GM23248 (cell line): ENCODE measurements around the gene ETV7. TPM values are rescaled to one million over a fixed set of nuclear protein-coding genes. Genes with fewer than 3 reads are reported as not detected.

Source experiments
- DNase-seq: peaks from one replicate; pipeline ENCODE4 v3.0.0-alpha.2; 2015
- H2AFZ ChIP-seq: fragments of 200-600 bp; sonication (generic); 2 replicates; pipeline ENCODE4 v1.6.1; 2016; ENCODE audit warnings: antibody characterized with exemption
- H3F3A ChIP-seq: fragments of 200-600 bp; sonication (generic); 2 replicates; pipeline ENCODE4 v1.6.1; 2016; ENCODE audit warnings: mild to moderate bottlenecking, antibody characterized with exemption, mixed run types; ENCODE audit not compliant: insufficient read depth
- H3K27ac ChIP-seq: fragments of 200-600 bp; sonication (generic); 2 replicates; pipeline ENCODE4 v1.5.1; 2016; ENCODE audit warnings: mild to moderate bottlenecking
- H3K27me3 ChIP-seq: fragments of 200-600 bp; sonication (generic); replicated peaks from 2 replicates; pipeline ENCODE4 v1.6.1; 2016; ENCODE audit warnings: mild to moderate bottlenecking; ENCODE audit not compliant: insufficient read depth
- H3K36me3 ChIP-seq: fragments of 200-600 bp; sonication (generic); 2 replicates; pipeline ENCODE4 v1.6.1; 2016; ENCODE audit warnings: low read depth, mild to moderate bottlenecking
- H3K4me1 ChIP-seq: fragments of 200-600 bp; sonication (generic); 2 replicates; pipeline ENCODE4 v1.6.1; 2016; ENCODE audit warnings: mild to moderate bottlenecking; ENCODE audit not compliant: insufficient read depth
- H3K4me2 ChIP-seq: fragments of 200-600 bp; sonication (generic); one replicate; pipeline ENCODE4 v1.6.1; 2016; ENCODE audit warnings: mild to moderate bottlenecking; ENCODE audit not compliant: unreplicated experiment
- H3K4me3 ChIP-seq: fragments of 200-600 bp; sonication (generic); 2 replicates; pipeline ENCODE4 v1.5.1; 2016; ENCODE audit warnings: mild to moderate bottlenecking
- H3K79me2 ChIP-seq: fragments of 200-600 bp; sonication (generic); 2 replicates; pipeline ENCODE4 v1.6.1; 2016; ENCODE audit warnings: mild to moderate bottlenecking; ENCODE audit not compliant: insufficient read depth
- H3K9ac ChIP-seq: fragments of 200-600 bp; sonication (generic); 2 replicates; pipeline ENCODE4 v1.6.1; 2016; ENCODE audit warnings: mild to moderate bottlenecking
- H3K9me2 ChIP-seq: fragments of 200-600 bp; sonication (generic); 2 replicates; pipeline ENCODE4 v1.6.1; 2016; ENCODE audit warnings: mixed run types, mild to moderate bottlenecking, moderate library complexity; ENCODE audit not compliant: insufficient read depth
- H3K9me3 ChIP-seq: fragments of 200-600 bp; sonication (generic); one replicate; pipeline ENCODE4 v1.6.1; 2017; ENCODE audit warnings: low read depth
- H4K20me1 ChIP-seq: fragments of 200-600 bp; sonication (generic); 2 replicates; pipeline ENCODE4 v1.6.0; 2016; ENCODE audit not compliant: insufficient read depth
- EZH2 ChIP-seq: fragments of 200-600 bp; sonication (generic); IDR thresholded peaks from 2 replicates; pipeline ENCODE4 v1.6.1; 2018; ENCODE audit warnings: antibody characterized with exemption, mild to moderate bottlenecking; ENCODE audit not compliant: insufficient read depth, poor library complexity, severe bottlenecking
- EZH2phosphoT487 ChIP-seq: fragments of 200-600 bp; sonication (generic); IDR thresholded peaks from 2 replicates; pipeline ENCODE4 v1.6.1; 2018; ENCODE audit warnings: antibody characterized with exemption, moderate library complexity, mild to moderate bottlenecking, low read depth; ENCODE audit not compliant: insufficient read depth
- WGBS, 2 experiments: methylation state at CpG; one replicate each; pipeline ENCODE4 v1.1.6; 2015 to 2017; ENCODE audit warnings: low lambda C conversion rate in 2 of 2, low coverage in 1 of 2; ENCODE audit errors: missing lambda C conversion rate in 2 of 2; 5-methylcytosine and 5-hydroxymethylcytosine counted together
- in situ Hi-C: fragments of 300-500 bp; cut with MboI; formaldehyde crosslinking; loops from 2 replicates; pipeline ENCODE4 v1.15.0; 2020
- polyA plus RNA-seq: library from polyadenylated mRNA; unstranded; fragments of >200 nt; fragmentation: Nextera tagmentation; extraction: Ambion mirVana; gene quantifications from 2 replicates; pipeline ENCODE4 v1.2.1, GENCODE V29; 2016
- total RNA-seq: library from RNA; depleted of rRNA; stranded (reverse); fragments of >200 nt; shearing (Covaris generic); gene quantifications from 2 replicates; pipeline ENCODE4 v1.2.3, GENCODE V29; 2014

The ETV7 gene
- total and polyA plus RNA-seq, 2 experiments from 2014 or later: 0.32 to 0.70 TPM

DNA sequence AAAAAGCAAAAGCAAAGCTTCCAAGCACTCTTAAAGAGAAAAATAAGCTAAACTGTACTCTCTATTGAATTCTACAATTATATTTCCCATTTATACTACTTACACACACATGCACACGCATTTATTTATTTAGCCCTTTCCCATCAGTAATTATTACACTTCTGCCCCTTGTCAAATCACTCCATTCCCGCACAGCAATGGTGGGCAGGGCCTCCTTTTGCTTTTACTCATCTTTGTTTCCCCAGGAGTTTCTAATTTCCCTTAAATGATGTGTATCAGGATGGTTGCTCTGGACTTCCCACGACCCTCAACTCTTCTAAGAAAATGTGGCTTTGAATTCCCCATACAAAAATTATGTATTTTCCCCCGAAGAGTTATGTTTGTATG, 35.2 kb upstream of the ETV7 start:
- H3K9me3 ChIP-seq: no peaks in the 10 kb centered on the region
- DNase-seq: no peak
- H3K9me2 ChIP-seq: no peaks in the 10 kb centered on the region
- TF ChIP-seq EZH2phosphoT487 (no peak), EZH2 (no peak)
- H3K4me1 ChIP-seq: no peaks in the 10 kb centered on the region
- no peaks in the 10 kb centered on the region for H3K27me3 ChIP-seq
- H2AFZ ChIP-seq: peak overlapping the region; percentile 99
- in situ Hi-C loops: no loop called here
- H3K4me2 ChIP-seq: peak overlapping the region; percentile 87
- peak overlapping the region; percentile 61 for H3K27ac ChIP-seq
- H3K36me3 ChIP-seq: no peaks in the 10 kb centered on the region
- H3K4me3 ChIP-seq: peak overlapping the region; percentile 86
- H3K79me2 ChIP-seq: no peaks in the 10 kb centered on the region
- WGBS, 2 experiments: 5 to 9% methylated on average over 4 of the region's 4 CpGs
- H3K9ac ChIP-seq: peak overlapping the region; percentile 75
- no peaks in the 10 kb centered on the region for H3F3A ChIP-seq
- no peaks in the 10 kb centered on the region for H4K20me1 ChIP-seq

DNA sequence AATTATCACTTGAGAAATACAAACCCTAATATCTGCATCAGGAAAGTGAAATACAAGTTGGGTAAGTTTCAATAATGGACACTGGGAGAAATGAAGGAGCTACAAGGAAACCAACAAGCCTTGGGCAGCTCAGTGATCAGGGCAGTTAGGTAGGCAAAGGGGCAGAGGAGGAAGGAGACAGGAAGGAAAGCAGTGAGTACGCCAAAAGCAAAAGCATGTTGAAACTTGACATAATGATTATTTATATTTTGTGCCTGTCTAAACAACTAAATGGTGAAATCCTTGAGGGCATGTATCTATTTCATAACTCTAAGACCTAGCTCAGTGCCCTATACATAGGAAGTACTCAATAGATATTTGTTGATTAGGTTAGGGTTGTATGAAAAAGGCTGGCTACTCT, 31.8 kb upstream of the ETV7 start:
- Histone ChIP-seq H3K9me2 (no peaks in the 10 kb centered on the region), H3K79me2 (no peaks in the 10 kb centered on the region), H3K9ac (no peak overlapping the region), H3K36me3 (no peaks in the 10 kb centered on the region), H3K27ac (no peak overlapping the region), H3K4me1 (peaks cover 7% of the 10 kb centered on the region), H3F3A (peaks cover 6% of the 10 kb centered on the region), H2AFZ (no peak overlapping the region), H4K20me1 (no peaks in the 10 kb centered on the region), H3K4me2 (no peak overlapping the region), H3K27me3 (no peaks in the 10 kb centered on the region), H3K4me3 (no peak overlapping the region), H3K9me3 (no peaks in the 10 kb centered on the region)
- no peak for DNase-seq
- TF ChIP-seq EZH2phosphoT487 (no peak), EZH2 (no peak)
- WGBS, 2 experiments: 100% methylated on average over 1 of the region's 1 CpG
- in situ Hi-C loops: no loop called here

GRCh38 chr6:36418558-36418957, 31.1 kb upstream of the ETV7 start:
- Histone ChIP-seq H2AFZ (no peak overlapping the region), H3K36me3 (no peaks in the 10 kb centered on the region), H3K9me2 (no peaks in the 10 kb centered on the region), H3K9ac (no peak overlapping the region), H3K9me3 (no peaks in the 10 kb centered on the region), H3K4me2 (no peak overlapping the region), H3K79me2 (no peaks in the 10 kb centered on the region), H3F3A (peaks cover 6% of the 10 kb centered on the region), H3K4me3 (no peak overlapping the region), H3K4me1 (peaks cover 10% of the 10 kb centered on the region), H4K20me1 (no peaks in the 10 kb centered on the region), H3K27ac (no peak overlapping the region), H3K27me3 (no peaks in the 10 kb centered on the region)
- TF ChIP-seq EZH2phosphoT487 (no peak), EZH2 (no peak)
- 84 to 87% methylated on average over 3 of the region's 3 CpGs for WGBS, 2 experiments
- peak; percentile 22 for DNase-seq
- in situ Hi-C loops: no loop called here

- in situ Hi-C loops: no loop called here
- DNase-seq: peak; percentile 22
- no peak overlapping the region for H3K9ac ChIP-seq
Measured at GRCh38 chr6:36414481-36414880, 27.0 kb upstream of the ETV7 start.

More at GRCh38 chr6:36414481-36414880, 27.0 kb upstream of the ETV7 start:
- peaks cover 6% of the 10 kb centered on the region for H3F3A ChIP-seq
- H4K20me1 ChIP-seq: no peaks in the 10 kb centered on the region
- WGBS, 2 experiments: 27 to 28% methylated on average over 1 of the region's 1 CpG
- H3K79me2 ChIP-seq: no peaks in the 10 kb centered on the region
- no peaks in the 10 kb centered on the region for H3K36me3 ChIP-seq
- H3K4me1 ChIP-seq: peaks cover 10% of the 10 kb centered on the region
- peak overlapping the region; percentile 61 for H2AFZ ChIP-seq
- H3K9me3 ChIP-seq: no peaks in the 10 kb centered on the region
- no peaks in the 10 kb centered on the region for H3K27me3 ChIP-seq
- no peaks in the 10 kb centered on the region for H3K9me2 ChIP-seq
- H3K27ac ChIP-seq: no peak overlapping the region
- H3K4me2 ChIP-seq: no peak overlapping the region
- no peak overlapping the region for H3K4me3 ChIP-seq
- TF ChIP-seq EZH2 (no peak), EZH2phosphoT487 (no peak)
